HCT116 (cell line): ENCODE measurements around the gene EFCAB8.

ENCODE experiments used
- CEBPB ChIP-seq: IDR thresholded peaks from 2 replicates; pipeline ENCODE4 v1.6.1; 2012; ENCODE audit warnings: low read depth
- EGR1 ChIP-seq: IDR thresholded peaks from 2 replicates; pipeline ENCODE4 v1.6.1; 2012; ENCODE audit warnings: low read depth
- EZH2 ChIP-seq: fragments of 200-600 bp; sonication (generic); IDR thresholded peaks from 2 replicates; pipeline ENCODE4 v1.6.1; 2017; ENCODE audit warnings: antibody characterized with exemption, mixed run types
- EZH2phosphoT487 ChIP-seq: fragments of 200-600 bp; IDR thresholded peaks from 2 replicates; pipeline ENCODE4 v1.6.1; 2018; ENCODE audit warnings: antibody characterized with exemption, borderline replicate concordance
- POLR2A ChIP-seq: IDR thresholded peaks from 2 replicates; pipeline ENCODE4 v1.7.0; 2011; ENCODE audit warnings: borderline replicate concordance; ENCODE audit not compliant: insufficient read depth, insufficient read length; ENCODE audit errors: extremely low read depth
- POLR2AphosphoS5 ChIP-seq: IDR thresholded peaks from 2 replicates; pipeline ENCODE4 v1.6.1; 2011; ENCODE audit warnings: mild to moderate bottlenecking, low read depth, low read length, moderate library complexity
- ZNF274 ChIP-seq: fragments of 200-500 bp; sonication (Bioruptor generic); IDR thresholded peaks from 2 replicates; pipeline ENCODE4 v1.6.1; 2014; ENCODE audit warnings: mild to moderate bottlenecking, low read depth, low read length, inconsistent platforms
- TF ChIP-seq, protein P1 (sequence below), 3 experiments: fragments of 200-600 bp in 1 of 3; sonication (generic) in 1 of 3; IDR thresholded peaks in 2 of 3; conservative IDR thresholded peaks in 1 of 3; 2 replicates each; pipeline ENCODE4 v1.5.1; 2012 to 2017; ENCODE audit warnings: low read depth in 2 of 3, low read length in 2 of 3, antibody characterized with exemption in 1 of 3, borderline replicate concordance in 1 of 3, control low read depth in 1 of 3, mild to moderate bottlenecking in 1 of 3, mixed read lengths in 1 of 3, mixed run types in 1 of 3, moderate library complexity in 1 of 3; ENCODE audit not compliant: insufficient read depth in 1 of 3
- TF ChIP-seq, protein P2 (sequence below): IDR thresholded peaks from 2 replicates; pipeline ENCODE4 v1.6.1; 2011; ENCODE audit warnings: mild to moderate bottlenecking, low read length, moderate library complexity; ENCODE audit not compliant: insufficient replicate concordance; ENCODE audit errors: extremely low read depth
- TF ChIP-seq, protein P3 (sequence below): IDR thresholded peaks from 2 replicates; pipeline ENCODE4 v1.6.1; 2012

DNA sequence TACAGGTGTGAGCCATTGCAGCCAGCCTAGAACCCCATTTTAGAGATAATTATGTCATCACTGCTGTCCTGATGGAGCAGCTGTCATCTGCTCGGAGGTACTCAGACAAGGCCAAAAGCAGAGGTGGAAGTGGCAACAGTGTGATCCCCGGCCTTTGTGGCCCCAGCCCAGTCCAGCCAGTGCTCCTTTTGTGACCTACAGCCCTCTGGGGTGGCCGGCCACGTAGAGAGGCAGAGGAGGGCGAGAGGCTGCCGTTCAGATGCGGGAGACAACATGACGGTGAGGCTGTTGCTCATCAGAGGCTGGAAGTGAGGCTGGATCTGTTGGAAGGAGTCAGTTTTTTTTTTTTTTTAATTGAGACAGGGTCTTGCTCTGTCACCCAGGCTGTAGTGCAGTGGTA lies 32.8 kb downstream of the EFCAB8 start:
- no peak for TF ChIP-seq POLR2AphosphoS5
- no peak for TF ChIP-seq POLR2A
- TF ChIP-seq EZH2phosphoT487: no peak
- TF ChIP-seq, protein P1, sequence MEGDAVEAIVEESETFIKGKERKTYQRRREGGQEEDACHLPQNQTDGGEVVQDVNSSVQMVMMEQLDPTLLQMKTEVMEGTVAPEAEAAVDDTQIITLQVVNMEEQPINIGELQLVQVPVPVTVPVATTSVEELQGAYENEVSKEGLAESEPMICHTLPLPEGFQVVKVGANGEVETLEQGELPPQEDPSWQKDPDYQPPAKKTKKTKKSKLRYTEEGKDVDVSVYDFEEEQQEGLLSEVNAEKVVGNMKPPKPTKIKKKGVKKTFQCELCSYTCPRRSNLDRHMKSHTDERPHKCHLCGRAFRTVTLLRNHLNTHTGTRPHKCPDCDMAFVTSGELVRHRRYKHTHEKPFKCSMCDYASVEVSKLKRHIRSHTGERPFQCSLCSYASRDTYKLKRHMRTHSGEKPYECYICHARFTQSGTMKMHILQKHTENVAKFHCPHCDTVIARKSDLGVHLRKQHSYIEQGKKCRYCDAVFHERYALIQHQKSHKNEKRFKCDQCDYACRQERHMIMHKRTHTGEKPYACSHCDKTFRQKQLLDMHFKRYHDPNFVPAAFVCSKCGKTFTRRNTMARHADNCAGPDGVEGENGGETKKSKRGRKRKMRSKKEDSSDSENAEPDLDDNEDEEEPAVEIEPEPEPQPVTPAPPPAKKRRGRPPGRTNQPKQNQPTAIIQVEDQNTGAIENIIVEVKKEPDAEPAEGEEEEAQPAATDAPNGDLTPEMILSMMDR (IDR thresholded peaks at IDR 0.05 in 2 of 3, conservative IDR thresholded peaks at IDR 0.05 in 1 of 3; ENCODE audit: borderline replicate concordance in 1 of 3, insufficient read depth in 1 of 3, low read depth in 2 of 3, low read length in 2 of 3): no peak
- TF ChIP-seq ZNF274: no peak
- TF ChIP-seq EGR1: no peak
- TF ChIP-seq, protein P2, sequence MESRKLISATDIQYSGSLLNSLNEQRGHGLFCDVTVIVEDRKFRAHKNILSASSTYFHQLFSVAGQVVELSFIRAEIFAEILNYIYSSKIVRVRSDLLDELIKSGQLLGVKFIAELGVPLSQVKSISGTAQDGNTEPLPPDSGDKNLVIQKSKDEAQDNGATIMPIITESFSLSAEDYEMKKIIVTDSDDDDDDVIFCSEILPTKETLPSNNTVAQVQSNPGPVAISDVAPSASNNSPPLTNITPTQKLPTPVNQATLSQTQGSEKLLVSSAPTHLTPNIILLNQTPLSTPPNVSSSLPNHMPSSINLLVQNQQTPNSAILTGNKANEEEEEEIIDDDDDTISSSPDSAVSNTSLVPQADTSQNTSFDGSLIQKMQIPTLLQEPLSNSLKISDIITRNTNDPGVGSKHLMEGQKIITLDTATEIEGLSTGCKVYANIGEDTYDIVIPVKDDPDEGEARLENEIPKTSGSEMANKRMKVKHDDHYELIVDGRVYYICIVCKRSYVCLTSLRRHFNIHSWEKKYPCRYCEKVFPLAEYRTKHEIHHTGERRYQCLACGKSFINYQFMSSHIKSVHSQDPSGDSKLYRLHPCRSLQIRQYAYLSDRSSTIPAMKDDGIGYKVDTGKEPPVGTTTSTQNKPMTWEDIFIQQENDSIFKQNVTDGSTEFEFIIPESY: no peak
- no peak for TF ChIP-seq EZH2
- no peak for TF ChIP-seq CEBPB
- TF ChIP-seq, protein P3, sequence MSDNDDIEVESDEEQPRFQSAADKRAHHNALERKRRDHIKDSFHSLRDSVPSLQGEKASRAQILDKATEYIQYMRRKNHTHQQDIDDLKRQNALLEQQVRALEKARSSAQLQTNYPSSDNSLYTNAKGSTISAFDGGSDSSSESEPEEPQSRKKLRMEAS: no peak
